ENCODE measurements around the gene VPREB1.
"Not testable (repeated sequence)": the region's sequence is repeated elsewhere in the genome, so short reads cannot be mapped to it uniquely, and the experiment has no call there.

- TF ChIP-seq CTCF (IDR thresholded peaks at IDR 0.05); EP300 (IDR thresholded peaks at IDR 0.05; ENCODE audit: low read depth): not testable (repeated sequence)
Measured at GRCh38 chr22:22221043-22221442, 23.5 kb upstream of the VPREB1 start.

All from transverse colon (tissue), 3 donors.